OCI-LY7 (cell line): Measurements from ENCODE around the gene NTRK1. TPM values are rescaled to one million over a fixed set of nuclear protein-coding genes. Genes with fewer than 3 reads are reported as not detected.

Experiments
- BruUV-seq: library from RNA; stranded (reverse); fragments of 400-500 nt; replicated peaks from 2 replicates; lab custom pipeline; 2021; lab: Mats Ljungman, UMichigan
- CTCF ChIA-PET: fragments of 300-600 bp; sonication (Branson Sonifier 250); formaldehyde crosslinking; loops from one replicate; lab custom pipeline; 2022; ENCODE audit warnings: antibody characterized with exemption; ENCODE audit not compliant: unreplicated experiment; lab: Charles Lee
- POLR2A ChIA-PET: fragments of 300-600 bp; sonication (Branson Sonifier 250); formaldehyde crosslinking; loops from one replicate; lab custom pipeline; 2022; ENCODE audit warnings: antibody characterized with exemption; lab: Charles Lee
- DNase-seq: peaks from one replicate; pipeline ENCODE4 v3.0.0-alpha.2; 2015; ENCODE audit warnings: low spot score
- H2AFZ ChIP-seq: fragments of 200-600 bp; sonication (generic), shearing (Covaris generic); 2 replicates; pipeline ENCODE4 v1.6.1; 2014; ENCODE audit warnings: mild to moderate bottlenecking, antibody characterized with exemption, low read length, moderate library complexity
- H3K27ac ChIP-seq: fragments of 200-600 bp; sonication (generic); 2 replicates; pipeline ENCODE4 v1.5.1; 2014; ENCODE audit warnings: mixed run types, low read depth, mild to moderate bottlenecking, moderate library complexity, low read length, inconsistent platforms; ENCODE audit not compliant: poor library complexity, severe bottlenecking
- H3K36me3 ChIP-seq: fragments of 200-600 bp; sonication (generic); 2 replicates; pipeline ENCODE4 v1.6.1; 2014; ENCODE audit warnings: mild to moderate bottlenecking, antibody characterized with exemption, low read length, moderate library complexity, mixed read lengths; ENCODE audit not compliant: insufficient read depth
- H3K4me1 ChIP-seq: fragments of 200-600 bp; sonication (generic); 2 replicates; pipeline ENCODE4 v1.5.1; 2014; ENCODE audit warnings: mild to moderate bottlenecking, low read length; ENCODE audit not compliant: insufficient read depth, poor library complexity, severe bottlenecking
- H3K4me2 ChIP-seq: fragments of 200-600 bp; sonication (generic); 2 replicates; pipeline ENCODE4 v1.6.1; 2014; ENCODE audit warnings: mild to moderate bottlenecking, low read length
- H3K4me3 ChIP-seq: fragments of 200-600 bp; sonication (generic); 2 replicates; pipeline ENCODE4 v1.5.1; 2014; ENCODE audit warnings: mild to moderate bottlenecking, low read depth, low read length; ENCODE audit not compliant: poor library complexity, severe bottlenecking
- H3K79me2 ChIP-seq: fragments of 200-600 bp; sonication (generic); 2 replicates; pipeline ENCODE4 v1.6.1; 2016; ENCODE audit warnings: low read depth, mild to moderate bottlenecking, low read length, moderate library complexity, mixed read lengths; ENCODE audit not compliant: insufficient read depth
- H3K9me2 ChIP-seq: fragments of 200-600 bp; sonication (generic); 2 replicates; pipeline ENCODE4 v1.6.1; 2016; ENCODE audit warnings: mild to moderate bottlenecking, low read length, mixed read lengths; ENCODE audit not compliant: insufficient read depth
- H3K9me3 ChIP-seq: fragments of 200-600 bp; sonication (generic); 2 replicates; pipeline ENCODE4 v1.6.1; 2014; ENCODE audit warnings: mild to moderate bottlenecking, mixed run types, low read length, mixed read lengths
- H4K20me1 ChIP-seq: fragments of 200-600 bp; sonication (generic); 2 replicates; pipeline ENCODE4 v1.6.1; 2014; ENCODE audit warnings: mild to moderate bottlenecking, antibody characterized with exemption, low read length, moderate library complexity, mixed read lengths; ENCODE audit not compliant: insufficient read depth
- EZH2phosphoT487 ChIP-seq: fragments of 200-600 bp; sonication (generic); IDR thresholded peaks from 2 replicates; pipeline ENCODE4 v1.6.1; 2018; ENCODE audit warnings: low read depth, borderline replicate concordance, mild to moderate bottlenecking, mixed run types, antibody characterized with exemption, low read length, moderate library complexity, mixed read lengths
- intact Hi-C: fragments of 100-400 bp; cut with micrococcal nuclease; formaldehyde crosslinking; loops from one replicate; pipeline ENCODE4 v1.10.0; 2022; ENCODE audit not compliant: unreplicated experiment
- total RNA-seq, 2 experiments: library from RNA; depleted of rRNA in 1 of 2; stranded (reverse); fragments of >200 nt in 1 of 2; shearing (Covaris generic) in 1 of 2; gene quantifications; 2 replicates each; pipeline ENCODE4 v1.2.3, GENCODE V29; 2014 to 2022
- TF ChIP-seq, protein P1 (sequence below): fragments of 200-600 bp; sonication (generic); conservative IDR thresholded peaks from 2 replicates; pipeline ENCODE4 v1.5.1; 2014; ENCODE audit warnings: mild to moderate bottlenecking, antibody characterized with exemption, low read length, moderate library complexity, mixed read lengths

Gene NTRK1
- total RNA-seq, 2 experiments from 2014 or later, result not detected

DNA sequence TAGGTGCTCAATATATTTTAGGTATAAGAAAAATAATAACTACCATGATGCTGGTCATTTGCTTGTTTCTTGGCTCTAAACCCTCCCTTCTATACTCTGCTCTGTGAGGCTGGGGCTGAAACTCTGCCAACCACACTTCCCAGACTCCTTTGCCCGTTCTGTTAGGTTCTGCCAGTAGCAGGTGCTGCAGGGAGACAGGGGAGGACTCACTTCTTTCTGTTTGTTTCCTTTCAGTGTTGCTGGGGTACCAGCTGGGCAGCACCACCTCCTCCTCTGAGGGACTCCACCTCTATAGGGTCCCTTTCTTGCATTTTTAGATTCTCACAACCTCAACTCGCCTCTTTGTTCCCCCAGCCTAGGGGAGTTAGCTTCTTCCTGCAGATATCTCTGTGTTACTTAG lies 27.1 kb upstream of the NTRK1 start:
- Histone ChIP-seq H3K27ac (no peak overlapping the region), H3K79me2 (no peaks in the 10 kb centered on the region), H3K9me3 (no peaks in the 10 kb centered on the region), H3K9me2 (no peaks in the 10 kb centered on the region), H3K4me3 (no peak overlapping the region), H4K20me1 (no peaks in the 10 kb centered on the region), H2AFZ (no peak overlapping the region), H3K4me2 (no peak overlapping the region), H3K4me1 (no peaks in the 10 kb centered on the region), H3K36me3 (no peaks in the 10 kb centered on the region)
- CTCF ChIA-PET, result no interaction called here
- BruUV-seq, result no TSS peak
- no peak for DNase-seq
- intact Hi-C loops, result no loop called here
- TF ChIP-seq EZH2phosphoT487, result no peak
- TF ChIP-seq, protein P1, sequence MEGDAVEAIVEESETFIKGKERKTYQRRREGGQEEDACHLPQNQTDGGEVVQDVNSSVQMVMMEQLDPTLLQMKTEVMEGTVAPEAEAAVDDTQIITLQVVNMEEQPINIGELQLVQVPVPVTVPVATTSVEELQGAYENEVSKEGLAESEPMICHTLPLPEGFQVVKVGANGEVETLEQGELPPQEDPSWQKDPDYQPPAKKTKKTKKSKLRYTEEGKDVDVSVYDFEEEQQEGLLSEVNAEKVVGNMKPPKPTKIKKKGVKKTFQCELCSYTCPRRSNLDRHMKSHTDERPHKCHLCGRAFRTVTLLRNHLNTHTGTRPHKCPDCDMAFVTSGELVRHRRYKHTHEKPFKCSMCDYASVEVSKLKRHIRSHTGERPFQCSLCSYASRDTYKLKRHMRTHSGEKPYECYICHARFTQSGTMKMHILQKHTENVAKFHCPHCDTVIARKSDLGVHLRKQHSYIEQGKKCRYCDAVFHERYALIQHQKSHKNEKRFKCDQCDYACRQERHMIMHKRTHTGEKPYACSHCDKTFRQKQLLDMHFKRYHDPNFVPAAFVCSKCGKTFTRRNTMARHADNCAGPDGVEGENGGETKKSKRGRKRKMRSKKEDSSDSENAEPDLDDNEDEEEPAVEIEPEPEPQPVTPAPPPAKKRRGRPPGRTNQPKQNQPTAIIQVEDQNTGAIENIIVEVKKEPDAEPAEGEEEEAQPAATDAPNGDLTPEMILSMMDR, result no peak
- POLR2A ChIA-PET, result no interaction called here

- H3K9me3 ChIP-seq, result no peaks in the 10 kb centered on the region
- no peaks in the 10 kb centered on the region for H4K20me1 ChIP-seq
- intact Hi-C loops, result no loop called here
- no peaks in the 10 kb centered on the region for H3K79me2 ChIP-seq
- no peak for DNase-seq
- H3K4me3 ChIP-seq, result no peak overlapping the region
- no peaks in the 10 kb centered on the region for H3K4me1 ChIP-seq
- ChIA-PET CTCF (no interaction called here), POLR2A (no interaction called here)
- no peak overlapping the region for H3K4me2 ChIP-seq
- no TSS peak for BruUV-seq
- TF ChIP-seq, protein P1, result no peak
- no peak for TF ChIP-seq EZH2phosphoT487
- H2AFZ ChIP-seq, result no peak overlapping the region
- no peaks in the 10 kb centered on the region for H3K36me3 ChIP-seq
- H3K9me2 ChIP-seq, result no peaks in the 10 kb centered on the region
- H3K27ac ChIP-seq, result no peak overlapping the region
Measured at GRCh38 chr1:156834322-156834721, 26.3 kb upstream of the NTRK1 start.

- POLR2A ChIA-PET, result no interaction called here
- BruUV-seq, result no TSS peak
- no peaks in the 10 kb centered on the region; the same call in 1 of the 2 replicates for H4K20me1 ChIP-seq
- H3K9me2 ChIP-seq, result no peaks in the 10 kb centered on the region
- H3K9me3 ChIP-seq, result no peaks in the 10 kb centered on the region
- H3K4me2 ChIP-seq, result no peak overlapping the region
- no peak overlapping the region for H3K4me3 ChIP-seq
- H3K36me3 ChIP-seq, result no peaks in the 10 kb centered on the region
- no peak for TF ChIP-seq EZH2phosphoT487
- TF ChIP-seq, protein P1, result no peak
- no peak overlapping the region for H3K27ac ChIP-seq
- no peaks in the 10 kb centered on the region for H3K4me1 ChIP-seq
- no peaks in the 10 kb centered on the region for H3K79me2 ChIP-seq
- H2AFZ ChIP-seq, result no peak overlapping the region
- intact Hi-C loops, result loop anchor here (5.0 kb wide), 1 partner anchor 39 kb away; no protein-coding TSS in a partner anchor
- DNase-seq, result no peak
- CTCF ChIA-PET, result no interaction called here
Measured at GRCh38 chr1:156836041-156836654, 24.5 kb upstream of the NTRK1 start.
